NK-92 (cell line): Measurements from ENCODE around the gene NUMBL.
"Not testable (repeated sequence)": the region's sequence is repeated elsewhere in the genome, so short reads cannot be mapped to it uniquely, and the experiment has no call there.

ENCODE experiments used
- DNase-seq: peaks from one replicate; lab custom pipeline; 2025; ENCODE audit not compliant: unreplicated experiment; lab: John Stamatoyannopoulos, UW

Gene NUMBL

GRCh38 chr19:40667602-40668001 lies 22.8 kb downstream of the NUMBL start:
- no peak for DNase-seq

- DNase-seq: no peak
Measured at GRCh38 chr19:40666803-40667438, 23.5 kb downstream of the NUMBL start.

GRCh38 chr19:40663695-40664692 lies 26.5 kb downstream of the NUMBL start:
- no peak for DNase-seq

GRCh38 chr19:40662925-40663694 lies 27.3 kb downstream of the NUMBL start:
- DNase-seq: no peak

- DNase-seq: no peak
Measured at GRCh38 chr19:40661616-40662015, 28.8 kb downstream of the NUMBL start.

- no peak for DNase-seq
Measured at GRCh38 chr19:40659566-40659965, 30.9 kb downstream of the NUMBL start.

- no peak for DNase-seq
Measured at GRCh38 chr19:40659116-40659515, 31.3 kb downstream of the NUMBL start.

GRCh38 chr19:40658031-40658430 lies 32.4 kb downstream of the NUMBL start:
- no peak for DNase-seq

GRCh38 chr19:40655684-40656083 lies 34.8 kb downstream of the NUMBL start:
- not testable (repeated sequence) for DNase-seq

- not testable (repeated sequence) for DNase-seq
Measured at GRCh38 chr19:40652303-40652702, 38.1 kb downstream of the NUMBL start.

GRCh38 chr19:40650749-40651305 lies 39.6 kb downstream of the NUMBL start:
- DNase-seq: no peak

GRCh38 chr19:40649903-40650675 lies 40.4 kb downstream of the NUMBL start:
- not testable (repeated sequence) for DNase-seq

- DNase-seq: no peak
Measured at GRCh38 chr19:40646743-40647254, 43.7 kb downstream of the NUMBL start.

- DNase-seq: no peak
Measured at GRCh38 chr19:40642757-40643305, 47.6 kb downstream of the NUMBL start.

GRCh38 chr19:40642051-40642706 lies 48.3 kb downstream of the NUMBL start:
- DNase-seq: no peak

- DNase-seq: no peak
Measured at GRCh38 chr19:40641281-40641680, 49.2 kb downstream of the NUMBL start.

- DNase-seq: no peak
Measured at GRCh38 chr19:40640744-40641143, 49.7 kb downstream of the NUMBL start.

- DNase-seq: no peak
Measured at GRCh38 chr19:40639638-40639982, 50.8 kb downstream of the NUMBL start.

- no peak for DNase-seq
Measured at GRCh38 chr19:40638327-40638726, 52.1 kb downstream of the NUMBL start.
